HEK293 (cell line): ENCODE results near the gene PAEP.

Experiments
- CTCF ChIA-PET: fragments of 350-600 bp; formaldehyde crosslinking; extraction: SDS; loops from one replicate; lab custom pipeline; 2021; ENCODE audit warnings: antibody characterized with exemption; lab: Yijun Ruan, JAX
- POLR2A ChIA-PET: fragments of 300-600 bp; formaldehyde crosslinking; extraction: SDS; loops from one replicate; lab custom pipeline; 2020; ENCODE audit warnings: antibody characterized with exemption, inconsistent platforms; lab: Yijun Ruan, JAX
- H3K27ac ChIP-seq: fragments of 200-500 bp; sonication (Bioruptor generic); 2 replicates; pipeline ENCODE4 v1.5.1; 2014; ENCODE audit warnings: low read depth, low read length, control low read depth, inconsistent platforms; ENCODE audit errors: extremely low read depth
- H3K36me3 ChIP-seq, 2 experiments: fragments of 200-500 bp in 1 of 2; sonication (Bioruptor generic) in 1 of 2; 1 replicate in 1 of 2; 2 replicates in 1 of 2; pipeline ENCODE4 v1.5.1; 2014 to 2017; ENCODE audit warnings: inconsistent platforms in 2 of 2, low read length in 2 of 2; ENCODE audit not compliant: control insufficient read depth in 2 of 2, insufficient read depth in 1 of 2
- H3K4me1 ChIP-seq: fragments of 200-500 bp; sonication (Bioruptor generic); 2 replicates; pipeline ENCODE4 v1.5.1; 2014; ENCODE audit warnings: mild to moderate bottlenecking, low read length, inconsistent platforms; ENCODE audit not compliant: control insufficient read depth, insufficient read depth
- H3K4me3 ChIP-seq: 2 replicates; pipeline ENCODE4 v1.5.1; 2011; ENCODE audit warnings: low read depth, mild to moderate bottlenecking, control low read depth, low read length, moderate library complexity
- H3K9me3 ChIP-seq: fragments of 200-500 bp; sonication (Bioruptor generic); 2 replicates; pipeline ENCODE4 v1.5.1; 2014; ENCODE audit warnings: low read depth, low read length, inconsistent platforms; ENCODE audit not compliant: control insufficient read depth, insufficient read depth
- GLI4 ChIP-seq: fragments of 450-650 bp; formaldehyde crosslinking; IDR thresholded peaks from 2 replicates; pipeline ENCODE4 v1.5.1; 2016; ENCODE audit warnings: missing biosample characterization, missing genetic modification characterization
- HOXC10 ChIP-seq: sonication (generic); formaldehyde crosslinking; IDR thresholded peaks from 2 replicates; pipeline ENCODE4 v1.8.1; 2023; ENCODE audit warnings: mild to moderate bottlenecking, missing genetic modification reagents
- HOXD13 ChIP-seq: sonication (generic); formaldehyde crosslinking; IDR thresholded peaks from 2 replicates; pipeline ENCODE4 v1.8.0; 2022; ENCODE audit warnings: missing genetic modification reagents, borderline replicate concordance
- IKZF3 ChIP-seq: fragments of 450-650 bp; IDR thresholded peaks from 2 replicates; pipeline ENCODE4 v1.5.0; 2018; ENCODE audit warnings: missing biosample characterization, mild to moderate bottlenecking, missing genetic modification characterization, moderate library complexity
- KLF7 ChIP-seq: fragments of 450-650 bp; formaldehyde crosslinking; IDR thresholded peaks from 2 replicates; pipeline ENCODE4 v1.5.1; 2016; ENCODE audit warnings: missing biosample characterization, missing genetic modification characterization, borderline replicate concordance
- ZFP37 ChIP-seq: fragments of 450-650 bp; formaldehyde crosslinking; IDR thresholded peaks from 2 replicates; pipeline ENCODE4 v1.5.1; 2016; ENCODE audit warnings: missing biosample characterization, missing genetic modification characterization
- ZIC2 ChIP-seq: fragments of 450-650 bp; formaldehyde crosslinking; IDR thresholded peaks from 2 replicates; pipeline ENCODE4 v1.5.1; 2016; ENCODE audit warnings: missing biosample characterization, missing genetic modification characterization
- ZNF157 ChIP-seq: fragments of 450-650 bp; formaldehyde crosslinking; IDR thresholded peaks from 2 replicates; pipeline ENCODE4 v1.5.1; 2016; ENCODE audit warnings: missing biosample characterization, missing genetic modification characterization
- ZNF2 ChIP-seq: fragments of 450-650 bp; formaldehyde crosslinking; IDR thresholded peaks from 2 replicates; pipeline ENCODE4 v1.5.1; 2016; ENCODE audit warnings: missing biosample characterization, missing genetic modification characterization
- ZNF239 ChIP-seq: fragments of 450-650 bp; formaldehyde crosslinking; IDR thresholded peaks from 2 replicates; pipeline ENCODE4 v1.5.1; 2016; ENCODE audit warnings: missing biosample characterization, missing genetic modification characterization
- ZNF248 ChIP-seq: fragments of 450-650 bp; formaldehyde crosslinking; IDR thresholded peaks from 2 replicates; pipeline ENCODE4 v1.5.1; 2017; ENCODE audit warnings: missing biosample characterization, missing genetic modification characterization
- ZNF302 ChIP-seq: fragments of 450-650 bp; formaldehyde crosslinking; IDR thresholded peaks from 2 replicates; pipeline ENCODE4 v1.5.1; 2016; ENCODE audit warnings: missing biosample characterization, missing genetic modification characterization, low read depth
- ZNF311 ChIP-seq: fragments of 450-650 bp; formaldehyde crosslinking; IDR thresholded peaks from 2 replicates; pipeline ENCODE4 v1.5.1; 2017; ENCODE audit warnings: missing biosample characterization, missing genetic modification characterization, borderline replicate concordance
- ZNF394 ChIP-seq: fragments of 450-650 bp; formaldehyde crosslinking; IDR thresholded peaks from 2 replicates; pipeline ENCODE4 v1.5.1; 2016; ENCODE audit warnings: missing biosample characterization, missing genetic modification characterization, mild to moderate bottlenecking, moderate library complexity, borderline replicate concordance
- ZNF416 ChIP-seq: fragments of 450-650 bp; formaldehyde crosslinking; IDR thresholded peaks from 2 replicates; pipeline ENCODE4 v1.5.1; 2016; ENCODE audit warnings: missing biosample characterization, missing genetic modification characterization
- ZNF521 ChIP-seq: fragments of 450-650 bp; formaldehyde crosslinking; IDR thresholded peaks from 2 replicates; pipeline ENCODE4 v1.5.1; 2017; ENCODE audit warnings: missing biosample characterization, mild to moderate bottlenecking, missing genetic modification characterization
- ZNF530 ChIP-seq: fragments of 450-650 bp; formaldehyde crosslinking; IDR thresholded peaks from 2 replicates; pipeline ENCODE4 v1.5.1; 2016; ENCODE audit warnings: low read depth, missing biosample characterization, missing genetic modification characterization
- ZNF555 ChIP-seq: fragments of 450-650 bp; formaldehyde crosslinking; conservative IDR thresholded peaks from 2 replicates; pipeline ENCODE4 v1.5.1; 2017; ENCODE audit warnings: missing biosample characterization, mild to moderate bottlenecking, missing genetic modification characterization, inconsistent platforms
- ZNF560 ChIP-seq: fragments of 450-650 bp; formaldehyde crosslinking; IDR thresholded peaks from 2 replicates; pipeline ENCODE4 v1.5.1; 2017; ENCODE audit warnings: missing biosample characterization, missing genetic modification characterization, borderline replicate concordance
- ZNF585B ChIP-seq: fragments of 450-650 bp; formaldehyde crosslinking; IDR thresholded peaks from 2 replicates; pipeline ENCODE4 v1.5.1; 2016; ENCODE audit warnings: missing biosample characterization, missing genetic modification characterization
- ZNF596 ChIP-seq: fragments of 450-650 bp; IDR thresholded peaks from 2 replicates; pipeline ENCODE4 v1.5.0; 2018; ENCODE audit warnings: missing biosample characterization, mild to moderate bottlenecking, missing genetic modification characterization, moderate library complexity
- ZNF626 ChIP-seq: fragments of 450-650 bp; sonication (Bioruptor Pico); formaldehyde crosslinking; IDR thresholded peaks from 2 replicates; pipeline ENCODE4 v1.5.1; 2018; ENCODE audit warnings: missing biosample characterization, missing genetic modification characterization, inconsistent platforms
- ZNF654 ChIP-seq: fragments of 450-650 bp; formaldehyde crosslinking; IDR thresholded peaks from 2 replicates; pipeline ENCODE4 v1.5.1; 2016; ENCODE audit warnings: low read depth, missing biosample characterization, missing genetic modification characterization
- ZNF658 ChIP-seq: fragments of 450-650 bp; formaldehyde crosslinking; IDR thresholded peaks from 2 replicates; pipeline ENCODE4; 2016; ENCODE audit warnings: missing biosample characterization, missing genetic modification characterization
- ZNF670 ChIP-seq: fragments of 450-650 bp; formaldehyde crosslinking; IDR thresholded peaks from 2 replicates; pipeline ENCODE4 v1.5.1; 2016; ENCODE audit warnings: missing biosample characterization, missing genetic modification characterization, low read depth
- ZNF677 ChIP-seq: fragments of 450-650 bp; IDR thresholded peaks from 2 replicates; pipeline ENCODE4 v1.5.0; 2018; ENCODE audit warnings: missing biosample characterization, mild to moderate bottlenecking, missing genetic modification characterization, moderate library complexity
- ZNF707 ChIP-seq: fragments of 450-650 bp; formaldehyde crosslinking; IDR thresholded peaks from 2 replicates; pipeline ENCODE4 v1.5.1; 2016; ENCODE audit warnings: missing biosample characterization, missing genetic modification characterization
- ZNF785 ChIP-seq: fragments of 450-650 bp; formaldehyde crosslinking; IDR thresholded peaks from 2 replicates; pipeline ENCODE4 v1.5.1; 2016; ENCODE audit warnings: missing biosample characterization, missing genetic modification characterization
- TF ChIP-seq, protein P1 (sequence below): fragments of 450-650 bp; formaldehyde crosslinking; IDR thresholded peaks from 2 replicates; pipeline ENCODE4 v1.5.1; 2016; ENCODE audit warnings: missing biosample characterization, missing genetic modification characterization
- TF ChIP-seq, protein P2 (sequence below): fragments of 450-650 bp; formaldehyde crosslinking; IDR thresholded peaks from 2 replicates; pipeline ENCODE4 v1.5.1; 2016; ENCODE audit warnings: missing biosample characterization, missing genetic modification characterization
- TF ChIP-seq, protein P3 (sequence below): fragments of 450-650 bp; formaldehyde crosslinking; IDR thresholded peaks from 2 replicates; pipeline ENCODE4 v1.5.1; 2016; ENCODE audit warnings: missing biosample characterization, missing genetic modification characterization

PAEP gene

DNA sequence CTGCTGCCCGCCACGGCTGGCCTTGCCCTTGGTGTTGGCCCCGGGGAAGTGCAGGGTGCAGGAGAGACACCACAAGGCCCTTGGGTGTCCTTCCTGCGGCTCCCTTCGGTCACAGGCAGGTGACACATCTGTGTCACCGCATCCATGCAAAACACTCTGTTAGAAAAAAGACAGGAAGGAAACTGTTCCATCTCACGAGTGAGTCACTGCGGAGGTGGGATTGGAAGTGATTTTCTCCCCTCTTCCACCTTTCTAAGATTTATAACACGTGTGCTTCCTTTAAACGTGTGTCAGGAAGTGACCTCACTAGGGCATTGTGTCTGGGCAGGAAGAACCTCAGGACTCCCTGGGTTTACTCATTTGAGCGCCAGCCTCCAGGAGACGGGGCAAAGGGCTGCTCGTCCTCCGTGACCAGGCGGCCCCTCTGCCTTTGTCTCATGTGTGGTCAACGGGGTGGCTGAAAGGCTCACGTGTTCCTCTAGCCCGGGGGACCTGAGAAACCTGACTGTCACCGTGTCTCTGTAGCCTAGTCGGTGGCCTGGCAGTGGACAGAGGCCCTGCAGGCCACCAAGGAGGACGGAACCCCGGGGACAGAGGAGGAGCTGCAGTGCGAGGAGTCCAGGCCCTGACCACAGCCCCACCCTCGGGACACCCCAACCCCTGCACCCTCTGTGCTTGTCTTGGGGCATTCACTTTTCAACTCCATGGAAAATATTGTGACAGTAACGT, 45.3 kb upstream of the PAEP start:
- Histone ChIP-seq H3K4me1 (no peaks in the 10 kb centered on the region), H3K27ac (no peak overlapping the region), H3K36me3 (no peaks in the 10 kb centered on the region), H3K4me3 (no peak overlapping the region), H3K9me3 (no peaks in the 10 kb centered on the region)
- CTCF ChIA-PET = no interaction called here
- POLR2A ChIA-PET = no interaction called here
- TF ChIP-seq ZNF555 (no peak), ZNF521 (tag by site-specific recombination) (no peak), HOXC10 (CRISPR knock-in tag) (no peak), ZNF311 (no peak), ZNF654 (tag by site-specific recombination) (no peak), ZNF658 (tag by site-specific recombination) (no peak), ZNF677 (tag by site-specific recombination) (no peak), ZNF707 (tag by site-specific recombination) (no peak), ZNF416 (tag by site-specific recombination) (no peak), ZNF596 (tag by site-specific recombination) (no peak), ZNF585B (tag by site-specific recombination) (no peak), ZFP37 (no peak), ZNF560 (tag by site-specific recombination) (no peak), GLI4 (tag by site-specific recombination) (no peak), ZNF157 (no peak), ZNF626 (no peak), ZNF302 (tag by site-specific recombination) (no peak), ZNF785 (tag by site-specific recombination) (no peak)
- TF ChIP-seq, protein P1, sequence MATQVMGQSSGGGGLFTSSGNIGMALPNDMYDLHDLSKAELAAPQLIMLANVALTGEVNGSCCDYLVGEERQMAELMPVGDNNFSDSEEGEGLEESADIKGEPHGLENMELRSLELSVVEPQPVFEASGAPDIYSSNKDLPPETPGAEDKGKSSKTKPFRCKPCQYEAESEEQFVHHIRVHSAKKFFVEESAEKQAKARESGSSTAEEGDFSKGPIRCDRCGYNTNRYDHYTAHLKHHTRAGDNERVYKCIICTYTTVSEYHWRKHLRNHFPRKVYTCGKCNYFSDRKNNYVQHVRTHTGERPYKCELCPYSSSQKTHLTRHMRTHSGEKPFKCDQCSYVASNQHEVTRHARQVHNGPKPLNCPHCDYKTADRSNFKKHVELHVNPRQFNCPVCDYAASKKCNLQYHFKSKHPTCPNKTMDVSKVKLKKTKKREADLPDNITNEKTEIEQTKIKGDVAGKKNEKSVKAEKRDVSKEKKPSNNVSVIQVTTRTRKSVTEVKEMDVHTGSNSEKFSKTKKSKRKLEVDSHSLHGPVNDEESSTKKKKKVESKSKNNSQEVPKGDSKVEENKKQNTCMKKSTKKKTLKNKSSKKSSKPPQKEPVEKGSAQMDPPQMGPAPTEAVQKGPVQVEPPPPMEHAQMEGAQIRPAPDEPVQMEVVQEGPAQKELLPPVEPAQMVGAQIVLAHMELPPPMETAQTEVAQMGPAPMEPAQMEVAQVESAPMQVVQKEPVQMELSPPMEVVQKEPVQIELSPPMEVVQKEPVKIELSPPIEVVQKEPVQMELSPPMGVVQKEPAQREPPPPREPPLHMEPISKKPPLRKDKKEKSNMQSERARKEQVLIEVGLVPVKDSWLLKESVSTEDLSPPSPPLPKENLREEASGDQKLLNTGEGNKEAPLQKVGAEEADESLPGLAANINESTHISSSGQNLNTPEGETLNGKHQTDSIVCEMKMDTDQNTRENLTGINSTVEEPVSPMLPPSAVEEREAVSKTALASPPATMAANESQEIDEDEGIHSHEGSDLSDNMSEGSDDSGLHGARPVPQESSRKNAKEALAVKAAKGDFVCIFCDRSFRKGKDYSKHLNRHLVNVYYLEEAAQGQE (tag by site-specific recombination) = no peak
- TF ChIP-seq, all 188 proteins: peak for 0

DNA sequence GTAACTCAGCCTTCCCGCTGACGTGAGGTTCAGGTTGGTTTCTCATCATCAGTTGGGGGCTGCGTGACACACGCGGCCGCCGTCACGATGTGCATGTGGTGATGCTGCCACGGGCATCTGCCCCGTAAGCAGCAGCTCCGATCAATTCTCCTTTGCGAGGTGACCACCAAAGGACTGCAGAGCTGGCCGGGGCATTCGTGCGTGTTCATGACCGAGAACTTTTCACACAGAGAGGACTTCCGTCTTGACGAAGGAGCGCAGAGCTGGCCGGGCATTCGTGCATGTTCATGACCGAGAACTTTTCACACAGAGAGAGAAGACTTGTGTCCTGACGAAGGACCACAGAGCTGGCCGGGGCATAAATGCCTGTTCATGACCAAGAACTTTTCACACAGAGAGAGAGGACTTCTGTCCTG, 44.1 kb upstream of the PAEP start:
- POLR2A ChIA-PET = interaction anchor here (0.8 kb wide), 1 partner anchor 260 kb away, joined by 3 read pairs; no protein-coding TSS in a partner anchor
- no peaks in the 10 kb centered on the region for H3K36me3 ChIP-seq
- no peak overlapping the region for H3K4me3 ChIP-seq
- no peaks in the 10 kb centered on the region for H3K9me3 ChIP-seq
- CTCF ChIA-PET = interaction anchor here (1.1 kb wide), 1 partner anchor 12 kb away, joined by 11 read pairs; no protein-coding TSS in a partner anchor
- no peaks in the 10 kb centered on the region for H3K4me1 ChIP-seq
- H3K27ac ChIP-seq = no peak overlapping the region
- TF ChIP-seq IKZF3 (tag by site-specific recombination) (no peak), ZNF670 (tag by site-specific recombination) (no peak), ZNF394 (tag by site-specific recombination) (no peak), ZNF248 (no peak), ZIC2 (no peak), KLF7 (no peak), HOXD13 (CRISPR knock-in tag) (no peak), ZNF239 (tag by site-specific recombination) (no peak), ZNF707 (tag by site-specific recombination) (no peak), ZNF2 (tag by site-specific recombination) (no peak), ZNF530 (tag by site-specific recombination) (no peak)
- TF ChIP-seq, protein P2, sequence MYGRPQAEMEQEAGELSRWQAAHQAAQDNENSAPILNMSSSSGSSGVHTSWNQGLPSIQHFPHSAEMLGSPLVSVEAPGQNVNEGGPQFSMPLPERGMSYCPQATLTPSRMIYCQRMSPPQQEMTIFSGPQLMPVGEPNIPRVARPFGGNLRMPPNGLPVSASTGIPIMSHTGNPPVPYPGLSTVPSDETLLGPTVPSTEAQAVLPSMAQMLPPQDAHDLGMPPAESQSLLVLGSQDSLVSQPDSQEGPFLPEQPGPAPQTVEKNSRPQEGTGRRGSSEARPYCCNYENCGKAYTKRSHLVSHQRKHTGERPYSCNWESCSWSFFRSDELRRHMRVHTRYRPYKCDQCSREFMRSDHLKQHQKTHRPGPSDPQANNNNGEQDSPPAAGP (tag by site-specific recombination) = no peak
- TF ChIP-seq, protein P3, sequence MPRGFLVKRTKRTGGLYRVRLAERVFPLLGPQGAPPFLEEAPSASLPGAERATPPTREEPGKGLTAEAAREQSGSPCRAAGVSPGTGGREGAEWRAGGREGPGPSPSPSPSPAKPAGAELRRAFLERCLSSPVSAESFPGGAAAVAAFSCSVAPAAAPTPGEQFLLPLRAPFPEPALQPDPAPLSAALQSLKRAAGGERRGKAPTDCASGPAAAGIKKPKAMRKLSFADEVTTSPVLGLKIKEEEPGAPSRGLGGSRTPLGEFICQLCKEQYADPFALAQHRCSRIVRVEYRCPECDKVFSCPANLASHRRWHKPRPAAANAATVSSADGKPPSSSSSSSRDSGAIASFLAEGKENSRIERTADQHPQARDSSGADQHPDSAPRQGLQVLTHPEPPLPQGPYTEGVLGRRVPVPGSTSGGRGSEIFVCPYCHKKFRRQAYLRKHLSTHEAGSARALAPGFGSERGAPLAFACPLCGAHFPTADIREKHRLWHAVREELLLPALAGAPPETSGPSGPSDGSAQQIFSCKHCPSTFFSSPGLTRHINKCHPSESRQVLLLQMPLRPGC (tag by site-specific recombination) = no peak
